Common myeloid progenitor, CD34-positive (primary cell): Measurements from ENCODE around the gene TMEM150B.
"Not testable (repeated sequence)": the region's sequence is repeated elsewhere in the genome, so short reads cannot be mapped to it uniquely, and the experiment has no call there.

Source experiments
- CTCF ChIA-PET: fragments of 350-600 bp; sonication (Branson Sonifier 250); formaldehyde crosslinking; loops from one replicate; lab custom pipeline; 2021; ENCODE audit warnings: antibody characterized with exemption; lab: Charles Lee
- POLR2A ChIA-PET: fragments of 350-600 bp; sonication (Branson Sonifier 250); formaldehyde crosslinking; loops from one replicate; lab custom pipeline; 2021; ENCODE audit warnings: antibody characterized with exemption; lab: Charles Lee
- DNase-seq, 3 donors: peaks; one replicate each; pipeline versions ENCODE4 v3.0.0 to v3.0.0-alpha.2; 2013
- H3K27ac ChIP-seq, 2 experiments: 1 replicate in 1 of 2; 2 replicates in 1 of 2; pipeline ENCODE4 v1.7.0; 2013; ENCODE audit warnings: inconsistent platforms in 2 of 2, low read length in 2 of 2, mild to moderate bottlenecking in 2 of 2, low read depth in 1 of 2, moderate library complexity in 1 of 2; ENCODE audit not compliant: severe bottlenecking in 2 of 2, insufficient read depth in 1 of 2, poor library complexity in 1 of 2
- H3K27me3 ChIP-seq, 5 experiments: replicated peaks in 2 of 5; 1 replicate in 3 of 5; 2 replicates in 2 of 5; pipeline versions ENCODE4 v1.6.1 to v1.7.0; 2013; ENCODE audit warnings: low read length in 4 of 5, mild to moderate bottlenecking in 2 of 5, moderate library complexity in 2 of 5, inconsistent platforms in 1 of 5; ENCODE audit not compliant: insufficient read depth in 5 of 5, control insufficient read depth in 4 of 5
- H3K36me3 ChIP-seq, 4 experiments: 1 replicate in 2 of 4; 2 replicates in 2 of 4; pipeline versions ENCODE4 v1.6.1 to v1.7.0; 2013; ENCODE audit warnings: low read length in 3 of 4, control low read depth in 1 of 4, mild to moderate bottlenecking in 1 of 4; ENCODE audit not compliant: control insufficient read depth in 4 of 4, insufficient read depth in 4 of 4
- H3K4me1 ChIP-seq, 4 experiments: 1 replicate in 3 of 4; 2 replicates in 1 of 4; pipeline versions ENCODE4 v1.6.1 to v1.7.1; 2013; ENCODE audit warnings: low read length in 3 of 4, mild to moderate bottlenecking in 3 of 4, control low read depth in 1 of 4, inconsistent platforms in 1 of 4, moderate library complexity in 1 of 4; ENCODE audit not compliant: control insufficient read depth in 4 of 4, insufficient read depth in 4 of 4; ENCODE audit errors: control extremely low read depth in 1 of 4
- H3K4me3 ChIP-seq, 7 experiments: 1 replicate in 4 of 7; 2 replicates in 3 of 7; pipeline versions ENCODE4 v1.5.1 to v1.7.0; 2013; ENCODE audit warnings: mild to moderate bottlenecking in 7 of 7, low read length in 6 of 7, moderate library complexity in 6 of 7, inconsistent platforms in 2 of 7, low read depth in 2 of 7, control low read depth in 1 of 7; ENCODE audit not compliant: insufficient read depth in 4 of 7, control insufficient read depth in 1 of 7; ENCODE audit errors: extremely low read depth in 1 of 7
- H3K9me3 ChIP-seq, 5 experiments: 1 replicate in 4 of 5; 2 replicates in 1 of 5; pipeline versions ENCODE4 v1.6.1 to v1.7.1; 2013; ENCODE audit warnings: low read length in 4 of 5, mild to moderate bottlenecking in 2 of 5, inconsistent platforms in 1 of 5, low read depth in 1 of 5, moderate library complexity in 1 of 5; ENCODE audit not compliant: control insufficient read depth in 4 of 5, insufficient read depth in 2 of 5; ENCODE audit errors: control extremely low read depth in 1 of 5
- WGBS: methylation state at CpG from one replicate; pipeline ENCODE4 v1.1.5; 2013; ENCODE audit not compliant: insufficient coverage; 5-methylcytosine and 5-hydroxymethylcytosine counted together

TMEM150B gene

DNA sequence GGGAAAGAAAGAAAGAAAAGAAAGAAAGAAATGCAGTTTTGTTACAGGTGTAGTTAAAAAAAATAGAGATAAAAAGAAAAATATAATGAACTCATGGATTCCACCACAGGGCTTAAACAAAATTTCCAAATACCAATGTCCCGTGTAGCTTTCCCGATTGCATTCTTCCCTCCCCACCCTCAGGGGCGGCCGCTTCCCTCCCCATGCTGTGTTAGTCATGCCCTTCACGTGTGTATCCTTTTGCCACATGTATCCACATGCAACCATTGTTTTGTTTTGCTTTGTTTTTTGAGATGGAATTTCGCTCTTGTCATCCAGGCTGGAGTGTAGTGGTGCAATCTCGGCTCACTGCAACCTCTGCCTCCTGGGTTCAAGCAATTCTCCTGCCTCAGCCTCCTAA, 11.0 kb upstream of the TMEM150B start:
- no peak overlapping the region for H3K27ac ChIP-seq
- peaks cover 0 to 23% (median 18%) of the 10 kb centered on the region in 4 experiments for H3K4me1 ChIP-seq
- H3K27me3 ChIP-seq: no peaks in the 10 kb centered on the region
- H3K36me3 ChIP-seq: no peaks in the 10 kb centered on the region
- DNase-seq: no peak
- no peaks in the 10 kb centered on the region for H3K9me3 ChIP-seq
- H3K4me3 ChIP-seq: no peak overlapping the region
- CTCF ChIA-PET: interaction anchor here (0.9 kb wide), 1 partner anchor 44 kb away, joined by 5 read pairs; no protein-coding TSS in a partner anchor
- 98% methylated on average over 7 of the region's 7 CpGs for WGBS
- POLR2A ChIA-PET: interaction anchor here (0.6 to 0.9 kb wide), 2 partner anchors 9 to 58 kb away, joined by 3 read pairs; no protein-coding TSS in a partner anchor

DNA sequence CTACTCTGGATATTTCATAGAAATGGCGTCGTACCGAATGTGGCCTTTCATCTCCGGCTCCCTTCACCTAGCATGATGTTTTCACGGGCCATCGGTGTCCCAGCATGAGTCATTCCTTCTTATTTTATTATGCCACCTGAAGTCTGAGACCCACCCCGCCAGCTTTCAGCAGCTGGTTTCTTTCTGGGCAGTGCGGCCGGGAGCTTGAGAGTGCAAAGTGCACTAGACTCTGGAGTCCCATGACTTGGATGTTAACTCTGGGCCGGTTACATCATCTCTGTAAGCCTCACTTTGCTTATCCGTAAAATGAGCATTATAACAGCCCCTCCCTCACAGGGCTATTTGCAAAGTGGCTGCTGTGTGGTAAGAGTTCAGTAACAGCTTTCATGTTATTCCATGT, 8.7 kb upstream of the TMEM150B start:
- POLR2A ChIA-PET: no interaction called here
- peaks cover 0 to 10% (median 7%) of the 10 kb centered on the region in 4 experiments for H3K4me1 ChIP-seq
- no peaks in the 10 kb centered on the region for H3K9me3 ChIP-seq
- WGBS: 100% methylated on average over 9 of the region's 11 CpGs
- H3K27ac ChIP-seq: no peak overlapping the region
- H3K36me3 ChIP-seq: no peaks in the 10 kb centered on the region
- no peaks in the 10 kb centered on the region for H3K27me3 ChIP-seq
- no peak for DNase-seq
- H3K4me3 ChIP-seq: no peak overlapping the region
- CTCF ChIA-PET: no interaction called here

DNA sequence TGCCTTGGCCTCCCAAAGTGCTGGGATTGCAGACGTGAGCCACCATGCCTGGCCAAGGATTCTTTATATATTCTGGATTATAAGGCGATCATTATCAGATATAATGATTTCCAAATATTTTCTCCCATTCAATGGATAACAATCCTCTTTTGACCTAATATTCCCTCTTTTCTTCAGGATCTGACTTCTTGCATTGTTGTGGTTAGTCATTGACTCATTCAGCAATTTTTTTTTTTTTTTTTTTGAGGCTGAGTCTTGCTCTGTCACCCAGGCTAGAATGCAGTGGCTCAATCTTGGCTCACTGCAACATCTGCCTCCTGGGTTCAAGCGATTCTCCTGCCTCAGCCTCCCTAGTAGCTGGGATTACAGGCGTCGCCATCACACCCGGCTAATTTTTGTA, 4.7 kb upstream of the TMEM150B start:
- H3K27me3 ChIP-seq, H3K4me3 ChIP-seq, DNase-seq, H3K36me3 ChIP-seq, H3K9me3 ChIP-seq, CTCF ChIA-PET, H3K27ac ChIP-seq: not testable (repeated sequence)
- WGBS: 87% methylated on average over 4 of the region's 6 CpGs
- POLR2A ChIA-PET: interaction anchor here (0.8 kb wide), 1 partner anchor 54 kb away, joined by 4 read pairs; no protein-coding TSS in a partner anchor
- H3K4me1 ChIP-seq: peaks cover 0 to 11% (median 10%) of the 10 kb centered on the region in 4 experiments

DNA sequence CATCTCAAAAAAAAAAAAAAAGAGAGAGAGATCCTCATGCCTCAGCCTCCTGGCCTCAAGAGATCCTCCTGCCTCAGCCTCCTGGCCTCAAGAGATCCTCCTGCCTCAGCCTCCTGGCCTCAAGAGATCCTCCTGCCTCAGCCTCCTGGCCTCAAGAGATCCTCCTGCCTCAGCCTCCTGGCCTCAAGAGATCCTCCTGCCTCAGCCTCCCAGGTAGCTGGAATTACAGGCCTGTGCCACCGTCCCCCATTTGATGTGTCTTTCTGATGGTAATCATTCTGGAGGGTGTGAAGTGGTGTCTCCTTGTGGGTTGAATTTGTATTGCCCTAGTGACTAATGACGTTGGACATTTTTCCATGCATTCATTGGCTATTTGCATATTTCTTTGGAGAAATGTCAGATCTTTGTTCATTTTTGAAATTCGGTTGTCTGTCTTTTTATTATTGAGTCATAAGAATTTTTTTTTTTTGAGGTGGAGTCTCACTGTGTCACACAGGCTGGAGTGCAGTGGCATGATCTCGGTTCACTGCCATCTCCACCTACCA, 3.7 kb upstream of the TMEM150B start:
- H3K36me3 ChIP-seq, H3K9me3 ChIP-seq, POLR2A ChIA-PET, CTCF ChIA-PET, H3K27me3 ChIP-seq, H3K27ac ChIP-seq, H3K4me3 ChIP-seq: not testable (repeated sequence)
- peaks cover 0 to 14% (median 13%) of the 10 kb centered on the region in 4 experiments for H3K4me1 ChIP-seq
- WGBS: 90% methylated on average over 3 of the region's 4 CpGs
- DNase-seq: peak in 2 of 3 donors; percentile 39 to 41

DNA sequence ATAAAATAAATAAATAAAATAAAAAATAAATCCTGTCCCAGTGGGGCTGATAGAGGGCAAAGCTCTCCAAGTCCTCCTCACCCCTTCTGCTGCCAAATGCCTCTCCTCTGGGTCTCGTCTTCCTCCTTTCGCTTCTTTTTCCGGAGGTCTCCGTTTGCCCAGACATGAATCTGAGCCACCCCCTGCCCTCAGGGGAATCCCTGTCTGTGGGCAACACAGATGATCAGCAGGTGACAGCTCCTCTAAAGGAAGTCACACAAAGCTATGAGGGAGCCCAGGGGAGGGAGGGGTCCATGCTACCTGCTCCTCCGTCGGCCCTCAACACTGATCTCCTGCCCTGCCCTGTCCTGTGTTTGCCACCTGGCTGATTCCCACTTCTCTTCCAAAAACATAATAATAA, 479 bp downstream of the TMEM150B start:
- no peaks in the 10 kb centered on the region for H3K27me3 ChIP-seq
- H3K4me1 ChIP-seq: peaks cover 0 to 48% (median 42%) of the 10 kb centered on the region in 4 experiments
- H3K27ac ChIP-seq: no peak overlapping the region
- WGBS: 97% methylated on average over 4 of the region's 6 CpGs
- peaks cover 0 to under 1% (median 0%) of the 10 kb centered on the region in 4 experiments for H3K36me3 ChIP-seq
- ChIA-PET CTCF (interaction anchor here (0.8 to 1.3 kb wide), 4 partner anchors 15 to 94 kb away, joined by 3 read pairs; no protein-coding TSS in a partner anchor), POLR2A (interaction anchor here (1.5 kb wide), 1 partner anchor 15 kb away, joined by 8 read pairs; the partner anchor contains the start of gene KMT5C)
- peak in 1 of 3 donors; percentile 14 for DNase-seq
- no peaks in the 10 kb centered on the region for H3K9me3 ChIP-seq
- peak overlapping the region in 3 of 7 experiments; percentile 38 to 64 (median 57) for H3K4me3 ChIP-seq

DNA sequence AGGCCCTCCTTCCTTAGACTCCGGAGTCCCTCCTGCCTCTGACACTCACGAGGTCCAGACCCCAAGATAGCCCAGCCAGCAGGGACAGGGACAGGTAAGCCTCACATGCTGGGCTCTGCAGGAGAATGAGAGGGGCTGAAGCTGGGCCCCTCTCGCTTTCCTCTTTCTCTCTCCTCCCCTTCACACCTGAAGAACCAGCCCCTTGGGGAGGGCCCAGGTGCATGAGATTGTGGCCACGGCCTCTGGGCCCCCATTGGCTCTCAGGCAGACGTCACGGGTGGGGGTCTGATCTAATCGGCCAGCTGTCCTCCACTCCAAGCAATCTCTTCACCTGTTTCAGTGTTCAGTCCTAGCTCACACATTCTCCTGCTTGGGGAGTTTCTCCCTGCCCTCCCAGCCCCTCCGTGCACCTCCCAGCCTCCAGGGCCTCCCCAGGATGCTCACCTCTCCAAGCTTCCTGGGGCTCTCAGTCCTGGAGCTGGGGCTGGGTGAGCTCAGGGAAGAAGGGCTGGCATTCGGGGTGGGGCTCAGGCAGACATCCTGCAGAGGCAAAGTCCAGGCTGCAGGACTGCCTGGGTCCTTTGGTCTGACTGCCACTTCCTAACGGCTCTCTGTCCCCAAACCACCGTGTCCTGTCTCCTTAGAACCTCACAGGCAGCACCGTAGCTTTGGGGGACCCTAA, 2.8 kb downstream of the TMEM150B start:
- ChIA-PET CTCF (interaction anchor here (0.6 to 4.1 kb wide), 9 partner anchors 10 to 181 kb away, joined by 3 to 30 read pairs (median 5); partner anchors contain the start of genes KMT5C and TMEM238), POLR2A (interaction anchor here (1.7 to 1.8 kb wide), 2 partner anchors 16 to 17 kb away, joined by 6 to 9 read pairs; partner anchors contain the start of gene KMT5C)

More for the DNA sequence above, 2.8 kb downstream of the TMEM150B start:
- no peak overlapping the region for H3K27ac ChIP-seq
- no peak for DNase-seq
- H3K27me3 ChIP-seq: no peaks in the 10 kb centered on the region
- H3K9me3 ChIP-seq: no peaks in the 10 kb centered on the region
- H3K36me3 ChIP-seq: peaks cover 0 to 2% (median 0%) of the 10 kb centered on the region in 4 experiments
- 43% methylated on average over 9 of the region's 12 CpGs for WGBS
- peak overlapping the region in 1 of 7 experiments; percentile 29 for H3K4me3 ChIP-seq
- peaks cover 0 to 48% (median 42%) of the 10 kb centered on the region in 4 experiments for H3K4me1 ChIP-seq
